ENCODE measurements around the gene CD200.
"Not testable (repeated sequence)": the region's sequence is repeated elsewhere in the genome, so short reads cannot be mapped to it uniquely, and the experiment has no call there.

CD200 gene

DNA sequence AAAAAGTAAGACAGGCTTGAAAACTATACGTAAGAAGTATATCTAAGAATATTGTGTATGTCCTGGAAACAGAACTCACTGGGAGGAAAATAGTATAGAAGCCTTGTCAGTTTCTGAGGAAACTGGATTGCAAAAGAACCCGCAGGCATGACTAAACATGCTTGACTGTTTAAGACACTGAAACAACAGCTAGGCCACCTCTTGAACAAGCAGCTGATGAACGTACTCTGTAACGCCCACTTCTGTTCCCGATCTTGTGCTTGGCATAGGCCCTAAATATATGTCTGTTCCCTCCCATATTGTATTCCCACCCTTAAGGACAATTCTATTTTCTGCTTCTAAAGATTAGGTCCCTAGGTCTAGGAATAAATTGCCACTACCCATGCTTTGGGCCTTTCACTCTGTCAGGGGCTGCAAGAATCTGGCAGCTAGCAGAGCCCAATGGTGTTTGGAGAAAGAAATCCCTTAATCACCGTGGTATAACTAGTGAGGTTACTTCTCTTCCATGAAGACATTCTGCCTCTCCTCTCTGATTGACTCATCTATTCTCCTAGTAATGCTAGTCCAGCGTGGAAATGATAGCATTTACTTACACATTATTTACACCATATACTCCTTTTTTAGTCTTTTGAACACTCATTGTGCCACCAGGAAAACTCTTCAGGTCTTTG, 46.2 kb downstream of the CD200 start:
- H3K27ac ChIP-seq, result peak overlapping the region in 14 of 21 experiments; percentile 33 to 76 (median 61)
- no peak overlapping the region for H3K4me3 ChIP-seq

DNA sequence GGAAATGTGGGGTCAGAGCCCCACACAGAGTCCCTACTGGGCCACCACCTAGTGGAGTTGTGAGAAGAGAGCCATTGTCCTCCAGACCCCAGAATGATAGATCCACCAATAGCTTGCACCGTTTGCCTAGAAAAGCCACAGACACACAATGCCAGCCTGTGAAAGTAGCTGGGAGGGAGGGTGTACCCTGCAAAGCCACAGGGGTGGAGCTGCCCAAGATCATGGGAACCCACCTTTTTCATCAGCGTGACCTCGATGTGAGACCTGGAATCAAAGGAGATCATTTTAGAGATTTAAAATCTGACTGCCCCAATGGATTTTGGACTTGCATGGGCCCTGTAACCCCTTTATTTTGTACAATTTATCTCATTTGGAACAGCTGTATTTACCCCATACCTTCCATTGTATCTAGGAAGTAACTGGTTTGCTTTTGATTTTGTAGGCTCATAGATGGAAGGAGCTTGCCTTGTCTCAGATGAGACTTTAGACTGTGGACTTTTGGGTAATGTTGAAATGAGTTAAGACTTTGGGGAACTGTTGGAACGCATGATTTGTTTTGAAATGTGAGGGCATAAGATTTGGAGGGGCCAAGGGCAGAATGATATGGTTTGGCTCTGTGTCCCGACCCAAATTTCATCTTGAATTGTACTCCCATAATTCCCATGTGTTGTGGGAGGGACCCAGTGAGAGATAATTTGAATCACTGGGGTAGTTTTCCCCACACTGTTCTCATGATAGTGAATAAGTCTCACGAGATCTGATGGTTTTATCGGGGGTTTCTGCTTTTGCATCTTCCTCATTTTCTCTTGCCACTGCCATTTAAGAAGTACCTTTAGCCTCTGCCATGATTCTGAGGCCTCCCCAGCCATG, 49.0 kb downstream of the CD200 start:
- H3K4me3 ChIP-seq, result no peak overlapping the region
- H3K27ac ChIP-seq, result no peak overlapping the region

DNA sequence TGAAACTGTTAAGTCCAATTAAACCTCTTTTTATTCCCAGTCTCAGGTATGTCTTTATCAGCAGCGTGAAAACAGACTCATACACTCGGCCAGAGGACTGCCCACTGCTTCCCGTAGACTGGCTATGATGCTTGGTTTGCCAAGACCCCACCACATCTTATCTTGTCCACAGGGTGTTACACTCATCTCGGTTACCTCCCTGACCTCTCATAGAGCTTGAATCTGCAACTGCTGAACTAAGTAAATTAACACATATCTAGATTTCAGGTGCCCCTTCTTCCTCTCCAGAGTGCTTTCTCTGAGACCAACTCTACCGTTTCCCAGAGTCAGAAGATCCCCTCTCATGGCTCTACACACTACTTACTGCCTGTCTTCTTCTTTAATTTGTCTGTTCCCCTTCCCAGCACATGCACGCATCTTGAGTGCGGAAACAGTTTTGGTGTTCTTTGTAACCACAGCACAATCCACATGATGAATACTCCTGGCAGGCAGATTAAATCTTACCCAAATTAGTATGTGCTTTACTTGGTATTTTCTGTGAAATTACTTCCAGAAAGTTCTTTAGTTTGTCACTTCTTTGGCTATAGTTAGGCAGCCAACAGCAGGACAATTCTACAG, 49.7 kb downstream of the CD200 start:
- no peak overlapping the region for H3K27ac ChIP-seq
- H3K4me3 ChIP-seq, result no peak overlapping the region

DNA sequence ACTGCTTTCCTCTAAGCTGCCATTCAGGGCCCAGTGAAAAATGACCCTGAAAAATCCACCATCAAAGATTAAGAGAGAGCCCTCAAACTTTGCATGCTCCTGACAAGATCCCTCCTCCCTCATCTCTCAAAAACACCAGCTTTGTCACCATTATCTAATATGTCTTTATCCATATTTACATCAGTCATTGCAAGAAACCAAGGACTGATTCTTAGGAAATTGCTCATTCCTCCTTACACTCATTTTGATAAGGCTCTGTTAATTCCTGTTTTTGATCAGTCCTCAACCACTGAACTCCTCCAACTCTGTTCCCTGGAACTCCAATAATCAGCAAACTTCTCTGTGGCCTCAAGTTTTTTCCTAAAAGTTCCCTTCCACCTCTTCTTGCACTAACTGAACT, 51.8 kb downstream of the CD200 start:
- no peak overlapping the region for H3K4me3 ChIP-seq
- no peak overlapping the region for H3K27ac ChIP-seq

DNA sequence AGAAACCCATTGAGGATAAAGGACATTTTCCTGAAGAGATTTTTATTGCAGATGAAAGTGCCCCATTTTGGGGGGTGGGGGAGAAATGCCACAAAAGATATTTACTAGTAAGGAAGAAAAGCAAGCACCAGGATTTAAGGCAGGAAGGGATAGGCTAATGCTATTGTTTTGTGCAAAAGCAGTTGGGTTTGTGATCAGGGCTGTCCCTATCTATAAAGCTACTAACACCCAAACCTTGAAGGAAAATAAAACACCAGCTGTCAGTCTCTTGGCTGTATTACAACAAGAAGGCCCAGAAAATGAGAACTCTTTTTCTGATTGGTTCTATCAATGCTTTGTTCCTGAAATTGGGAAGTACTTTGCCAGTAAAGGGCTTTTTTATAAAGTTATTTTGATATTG, 56.0 kb downstream of the CD200 start:
- H3K4me3 ChIP-seq, result no peak overlapping the region

DNA sequence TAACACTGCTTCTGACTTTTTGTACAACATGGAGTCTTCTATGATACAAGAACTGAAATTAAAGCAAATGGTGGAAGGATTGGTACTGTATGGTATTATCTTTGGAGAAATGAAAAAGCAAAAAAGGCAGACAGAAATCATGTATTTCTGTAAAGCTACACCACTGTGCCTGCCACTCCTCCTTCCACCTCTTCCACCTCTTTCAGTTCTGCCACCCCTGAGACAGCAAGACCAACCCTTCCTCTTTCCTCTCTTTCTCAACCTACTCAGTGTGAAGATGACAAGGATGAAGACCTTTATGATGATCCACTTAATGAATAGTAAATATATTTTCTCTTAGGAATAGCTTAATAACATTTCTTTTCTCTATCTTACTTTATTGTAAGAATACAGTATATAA, 57.0 kb downstream of the CD200 start:
- no peak overlapping the region for H3K4me3 ChIP-seq
- no peak overlapping the region for H3K27ac ChIP-seq

More for the DNA sequence above, 56.0 kb downstream of the CD200 start:
- no peak overlapping the region for H3K27ac ChIP-seq

DNA sequence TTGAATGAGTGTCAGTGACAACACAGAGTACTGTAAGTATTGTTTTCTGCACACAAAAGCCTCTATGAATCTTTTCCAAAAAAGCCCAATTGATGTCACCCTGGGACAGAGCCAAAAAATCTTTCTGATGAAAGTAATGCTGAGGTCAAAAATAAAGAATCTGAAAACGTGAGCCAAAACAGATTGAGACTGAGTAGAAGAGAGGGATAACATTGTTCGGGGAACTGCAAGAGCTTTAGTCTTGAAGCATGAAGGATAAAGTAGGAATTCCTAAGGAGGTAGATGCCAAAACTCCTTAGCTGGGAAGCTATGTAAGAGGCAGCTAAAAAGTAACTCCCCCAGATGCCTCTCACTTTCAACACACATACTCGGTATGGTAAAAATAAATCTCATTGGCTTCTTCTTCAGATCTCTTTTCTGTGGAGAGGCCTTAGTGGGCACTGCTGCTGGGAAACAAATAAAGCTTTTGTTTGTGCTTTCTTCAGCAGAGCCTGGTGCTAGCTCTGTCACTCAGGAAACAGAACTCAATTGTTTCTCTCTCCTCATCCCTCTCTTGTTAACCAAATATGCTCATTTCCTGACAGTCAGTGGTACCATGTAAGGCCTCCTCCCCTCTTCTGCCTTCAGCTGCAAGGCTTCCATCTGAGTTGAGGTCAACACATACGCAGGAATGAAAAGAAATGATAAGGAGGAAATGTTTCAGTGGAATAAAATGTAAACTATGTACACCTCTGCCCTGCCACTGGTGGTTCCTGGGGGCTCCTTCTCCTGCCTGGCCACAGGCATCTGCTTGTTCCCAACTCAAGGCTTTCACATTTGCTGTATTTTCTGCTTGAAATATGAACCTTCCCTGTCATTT, 58.1 kb downstream of the CD200 start:
- Histone ChIP-seq H3K27ac (peak overlapping the region in 17 of 21 experiments; percentile 3 to 83 (median 61)), H3K4me3 (no peak overlapping the region)

DNA sequence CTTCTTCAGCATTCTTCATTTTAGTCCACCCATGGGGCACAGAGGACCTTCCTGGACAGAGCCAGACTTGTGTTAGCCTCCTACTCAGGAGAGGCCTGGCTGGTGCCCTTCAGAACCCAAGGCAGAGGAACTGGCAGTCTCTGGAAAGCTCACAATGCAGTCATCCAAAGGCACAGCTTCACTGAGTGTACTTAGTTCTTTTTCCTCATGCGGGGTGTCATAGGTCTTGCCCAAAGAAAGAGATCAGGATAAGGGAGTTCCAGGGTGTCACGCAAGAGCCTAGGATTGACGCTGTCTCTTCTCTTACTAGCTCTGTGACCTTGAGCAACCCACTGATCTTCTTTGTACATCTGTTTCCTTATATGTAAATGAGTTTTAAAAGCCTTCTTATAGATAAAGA, 58.7 kb downstream of the CD200 start:
- H3K27ac ChIP-seq, result peak overlapping the region in 17 of 21 experiments; percentile 3 to 83 (median 61)
- no peak overlapping the region for H3K4me3 ChIP-seq

DNA sequence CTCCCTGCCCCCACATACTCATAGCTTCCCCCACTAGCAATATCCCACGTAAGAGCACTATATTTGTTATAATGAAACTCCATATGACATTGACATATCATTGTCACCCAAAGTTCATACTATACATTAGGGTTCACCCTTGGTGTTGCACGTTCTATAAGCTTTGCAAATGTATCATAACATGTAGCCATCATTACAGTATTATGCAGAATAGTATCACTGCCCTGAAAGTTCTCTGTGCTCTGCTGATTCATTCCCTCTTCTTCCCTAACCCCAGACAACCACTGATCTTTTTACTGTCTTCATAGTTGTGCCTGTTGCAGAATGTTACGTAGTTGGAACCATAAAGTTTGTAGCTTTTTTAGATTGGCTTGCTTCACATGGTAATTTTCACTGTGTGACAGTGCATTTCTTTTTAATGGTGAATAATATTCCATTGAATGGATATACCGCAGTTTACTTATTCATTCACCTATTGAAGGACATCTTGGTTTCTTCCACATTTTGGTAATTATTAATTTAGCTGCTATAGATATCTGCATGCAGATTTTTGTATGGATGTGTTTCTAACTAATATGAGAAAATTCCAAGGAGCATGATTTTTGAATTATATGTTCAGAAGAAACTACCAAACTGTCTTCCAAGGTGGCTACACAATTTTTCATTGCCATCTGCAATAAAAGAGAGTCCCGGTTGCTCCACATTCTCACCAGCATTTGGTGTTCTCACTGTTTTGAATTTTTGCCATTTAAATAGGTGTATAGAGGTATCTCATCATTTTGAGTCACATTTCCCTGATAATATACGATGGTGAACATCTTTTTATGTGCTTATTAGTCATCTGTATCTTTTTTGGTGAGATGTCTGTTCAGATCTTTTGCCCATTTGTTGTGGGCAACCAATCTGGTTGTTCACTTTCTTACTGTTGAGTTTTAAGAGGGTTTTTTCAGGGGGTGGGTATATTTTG, 59.7 kb downstream of the CD200 start:
- Histone ChIP-seq H3K4me3 (no peak overlapping the region), H3K27ac (peak overlapping the region in 1 of 21 experiments; percentile 83)

DNA sequence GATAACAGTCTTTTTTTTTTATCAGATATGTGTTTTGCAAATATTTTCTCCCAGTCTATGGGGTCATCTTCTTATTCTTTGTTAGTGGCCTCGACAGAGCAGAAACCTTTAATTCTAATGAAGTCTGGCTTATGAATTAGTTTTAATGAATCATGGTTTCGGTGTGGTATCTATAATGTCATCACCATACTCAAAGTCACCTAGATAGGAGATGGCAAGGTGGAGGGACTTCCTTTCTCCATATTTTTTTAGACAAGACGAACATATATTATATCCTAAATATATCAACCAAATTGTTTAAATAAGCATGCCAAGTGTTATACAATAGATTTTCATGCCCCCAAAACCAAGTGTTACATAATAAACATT, 60.4 kb downstream of the CD200 start:
- Histone ChIP-seq H3K4me3 (no peak overlapping the region), H3K27ac (no peak overlapping the region)

DNA sequence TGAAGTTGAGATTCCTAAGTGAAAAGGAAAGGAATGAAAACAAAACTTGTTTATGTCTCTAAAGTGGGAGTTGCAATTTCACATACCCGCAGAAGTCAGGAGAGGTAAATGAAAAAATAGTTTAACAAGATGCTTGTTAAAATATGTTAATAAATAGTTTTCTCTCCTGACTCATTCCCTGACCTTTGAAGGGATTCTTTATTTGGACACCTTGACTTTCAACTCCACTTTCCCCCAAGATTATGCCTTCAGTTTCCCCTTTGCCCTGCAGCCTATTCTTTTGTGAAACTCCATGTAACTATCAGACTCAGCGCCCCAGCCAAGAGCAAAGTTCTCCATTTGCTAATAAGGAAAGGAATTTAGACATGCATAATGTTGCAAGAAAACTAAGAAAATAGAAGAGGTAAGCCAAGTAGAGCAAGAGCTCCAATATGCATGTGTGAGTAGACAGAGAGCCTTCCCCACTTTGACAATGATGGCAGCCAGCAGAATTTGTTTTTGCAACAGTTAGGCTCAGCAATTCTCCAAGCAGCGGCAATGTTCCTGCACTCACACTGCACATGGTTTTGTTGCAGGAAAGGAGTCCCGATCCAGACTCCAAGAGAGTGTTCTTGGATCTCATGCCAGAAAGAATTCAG, 61.2 kb downstream of the CD200 start:
- H3K27ac ChIP-seq, result peak overlapping the region in 2 of 21 experiments; percentile 37 to 65
- H3K4me3 ChIP-seq, result no peak overlapping the region

DNA sequence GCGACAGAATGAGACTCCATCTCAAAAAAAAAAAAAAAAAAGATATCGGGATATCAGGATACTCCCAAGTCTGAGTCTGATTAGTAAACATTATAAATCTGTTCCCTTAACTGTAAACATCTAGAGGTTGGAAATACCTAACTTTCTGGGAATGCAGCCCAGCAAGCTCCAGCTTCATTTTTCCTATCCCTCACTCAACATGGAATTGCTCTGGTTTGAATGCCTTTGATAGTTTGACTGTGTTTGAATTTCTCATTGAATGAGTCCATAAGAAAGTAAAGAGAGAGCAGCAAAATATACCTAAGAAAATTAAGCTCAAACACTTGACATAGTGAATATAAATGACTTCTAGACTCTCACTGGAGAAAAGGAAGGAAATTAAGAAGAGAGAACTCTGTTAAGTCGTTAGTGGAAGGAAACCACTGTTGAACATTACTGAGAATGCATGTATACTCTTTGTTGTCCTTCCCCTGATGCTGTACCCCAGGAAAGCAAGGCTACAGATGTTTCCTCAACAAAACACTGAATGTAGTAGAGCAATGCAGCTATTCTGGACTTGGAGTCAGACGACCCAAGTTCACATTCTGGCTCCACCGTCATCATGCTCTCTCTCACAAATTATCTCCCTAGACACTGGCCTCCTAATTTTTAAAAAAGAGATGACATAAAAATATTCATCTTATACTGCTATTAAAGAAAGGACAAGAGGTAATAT, 62.4 kb downstream of the CD200 start:
- peak overlapping the region in 3 of 21 experiments; percentile 22 to 29 (median 22) for H3K27ac ChIP-seq
- no peak overlapping the region for H3K4me3 ChIP-seq

DNA sequence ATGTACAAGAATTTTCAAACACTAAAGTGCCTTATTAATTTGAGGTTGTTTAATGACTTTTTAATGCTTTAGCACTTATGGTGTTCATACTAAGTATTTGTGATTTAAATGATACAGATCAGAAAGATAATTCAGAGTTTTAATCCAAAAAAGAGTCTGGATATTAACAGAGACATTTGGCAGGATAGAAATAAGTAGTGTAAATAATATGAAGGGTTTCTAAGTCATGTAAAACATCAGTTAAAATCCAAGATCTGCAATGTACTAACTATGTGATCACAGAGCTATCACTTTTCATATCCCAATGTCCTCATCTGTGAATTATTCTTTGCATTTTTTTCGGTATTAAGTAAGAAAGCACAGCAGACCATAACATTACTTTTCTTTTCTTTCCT, 62.9 kb downstream of the CD200 start:
- H3K4me3 ChIP-seq, result no peak overlapping the region
- peak overlapping the region in 4 of 21 experiments; percentile 22 to 29 (median 25) for H3K27ac ChIP-seq

DNA sequence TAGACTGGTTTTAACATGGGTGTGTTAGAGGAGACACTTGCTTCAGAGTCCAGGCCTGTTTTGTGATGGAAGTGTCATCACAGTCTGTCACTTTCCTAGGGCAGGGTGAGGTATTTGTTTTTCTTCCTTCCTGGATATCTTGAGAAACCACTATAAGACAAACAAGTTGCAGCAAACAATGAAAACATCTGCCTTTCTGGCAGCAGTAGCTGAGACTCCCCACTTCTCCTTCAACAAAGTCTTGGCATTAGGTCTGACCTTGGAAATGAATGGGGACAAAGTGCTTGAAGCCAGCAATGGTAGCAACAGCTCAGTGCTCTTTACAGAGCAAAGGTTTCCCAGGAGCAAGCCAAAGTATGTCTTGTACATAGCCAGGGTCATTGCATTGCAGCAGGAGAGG, 64.6 kb downstream of the CD200 start:
- Histone ChIP-seq H3K27ac (peak overlapping the region in 1 of 21 experiments; percentile 17), H3K4me3 (no peak overlapping the region)

DNA sequence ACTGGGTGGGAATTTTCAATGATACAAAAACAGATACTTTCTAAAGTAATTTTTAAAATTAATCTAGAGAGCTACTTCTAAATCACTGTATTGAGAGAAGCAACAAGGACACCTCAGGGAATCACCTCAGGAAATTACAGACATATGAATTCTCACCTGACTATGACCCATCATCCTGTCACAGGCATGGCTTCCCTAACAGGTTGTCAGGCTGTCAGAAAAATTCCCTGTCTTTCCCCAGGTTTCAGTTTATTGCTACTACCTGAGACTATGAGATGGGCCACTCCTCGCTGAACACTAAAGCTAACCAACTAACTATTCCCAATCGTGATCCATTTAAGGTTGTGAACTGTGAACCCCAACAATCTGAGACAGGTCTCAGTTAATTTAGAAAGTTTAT, 66.1 kb downstream of the CD200 start:
- no peak overlapping the region for H3K4me3 ChIP-seq
- H3K27ac ChIP-seq, result no peak overlapping the region

DNA sequence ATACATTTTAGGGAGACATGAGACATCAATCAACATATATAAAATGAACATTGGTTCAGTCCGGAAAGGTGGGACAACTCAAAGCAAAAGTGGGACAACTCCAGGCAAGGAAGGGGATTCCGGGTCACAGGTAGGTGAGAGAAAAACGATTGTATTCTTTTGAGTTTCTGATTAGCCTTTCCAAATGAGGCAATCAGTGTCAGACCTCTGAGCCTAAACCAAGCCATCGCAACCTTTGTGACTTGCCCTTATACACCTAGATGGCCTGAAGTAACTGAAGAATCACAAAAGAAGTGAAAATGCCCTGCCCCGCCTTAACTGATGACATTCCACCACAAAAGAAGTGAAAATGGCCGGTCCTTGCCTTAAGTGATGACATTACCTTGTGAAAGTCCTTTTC, 66.6 kb downstream of the CD200 start:
- H3K4me3 ChIP-seq, H3K27ac ChIP-seq: not testable (repeated sequence)

DNA sequence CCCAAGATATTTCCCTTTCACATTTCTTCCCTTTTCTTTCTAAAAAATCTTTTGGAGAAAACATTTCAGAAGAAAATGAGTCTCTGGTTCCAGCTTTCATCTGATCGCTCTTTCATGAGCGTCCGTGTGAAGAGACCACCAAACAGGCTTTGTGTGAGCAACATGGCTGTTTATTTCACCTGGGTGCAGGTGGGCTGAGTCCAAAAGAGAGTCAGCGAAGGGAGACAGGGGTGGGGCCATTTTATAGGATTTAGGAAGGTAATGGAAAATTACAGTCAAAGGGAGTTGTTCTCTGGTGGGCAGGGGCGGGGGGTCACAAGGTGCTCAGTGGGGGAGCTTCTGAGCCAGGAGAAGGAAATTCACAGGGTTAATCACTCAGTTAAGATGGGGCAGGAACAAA, 67.4 kb downstream of the CD200 start:
- not testable (repeated sequence) for H3K4me3 ChIP-seq

DNA sequence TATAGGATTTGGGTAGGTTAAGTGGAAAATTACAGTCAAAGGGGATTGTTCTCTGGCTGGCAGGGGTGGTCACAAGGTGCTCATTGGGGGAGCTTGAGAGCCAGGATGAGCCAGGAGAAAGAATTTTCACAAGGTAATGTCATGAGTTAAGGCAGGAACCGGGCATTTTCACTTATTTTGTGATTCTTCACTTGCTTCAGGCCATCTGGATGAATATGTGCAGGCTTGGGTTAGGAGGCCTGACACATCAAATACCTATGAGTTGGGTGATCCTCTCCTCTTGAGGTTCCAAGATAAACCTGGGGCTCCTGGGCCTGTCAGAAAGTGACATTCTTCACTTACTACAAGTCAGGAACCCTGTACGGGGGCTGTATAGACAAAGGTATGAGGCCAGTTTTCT, 68.7 kb downstream of the CD200 start:
- Histone ChIP-seq H3K27ac (no peak overlapping the region), H3K4me3 (no peak overlapping the region)

More for the DNA sequence above, 67.4 kb downstream of the CD200 start:
- H3K27ac ChIP-seq, result not testable (repeated sequence)

Measured in skin epidermis (tissue), 12 donors.